ENCODE measurements around the gene CPAMD8. TPM values are rescaled to one million over a fixed set of nuclear protein-coding genes. Genes with fewer than 3 reads are reported as not detected.

CPAMD8 gene
- total RNA-seq, 1 donor from 2014 or later: 16.3 TPM

GRCh38 chr19:17061691-17062090 lies 35.1 kb upstream of the CPAMD8 start:
- peaks cover 36% of the 10 kb centered on the region for H3K36me3 Mint-ChIP-seq
- peaks cover 16% of the 10 kb centered on the region for H3K36me3 ChIP-seq
- no peak overlapping the region for H3K9ac ChIP-seq
- peaks cover 52% of the 10 kb centered on the region for H3K79me2 ChIP-seq (ENCODE audit: low read depth)
- H3K4me2 ChIP-seq: no peak overlapping the region
- no peak overlapping the region for H3K4me3 ChIP-seq
- peaks cover 6% of the 10 kb centered on the region for H4K20me1 ChIP-seq (ENCODE audit: low read depth)
- no peak overlapping the region for H3K27ac ChIP-seq
- DNase-seq (ENCODE audit: low spot score): no peak
- TF ChIP-seq CTCF (IDR thresholded peaks at IDR 0.05): no peak
- TF ChIP-seq EZH2 (IDR thresholded peaks at IDR 0.05): no peak
- TF ChIP-seq EZH2phosphoT487 (IDR thresholded peaks at IDR 0.05): no peak
- H2AFZ ChIP-seq (replicated peaks): no peak overlapping the region
- no peak overlapping the region for H3K4me3 Mint-ChIP-seq
- H3K9me3 Mint-ChIP-seq: peaks cover 3% of the 10 kb centered on the region
- H3K27me3 Mint-ChIP-seq (ENCODE audit: insufficient read depth, low read depth): no peaks in the 10 kb centered on the region
- H3K4me1 ChIP-seq: no peaks in the 10 kb centered on the region
- H3K9me3 ChIP-seq (ENCODE audit: low read depth): no peaks in the 10 kb centered on the region
- H3K27ac Mint-ChIP-seq: no peak overlapping the region
- H3F3A ChIP-seq (ENCODE audit: low read depth): no peaks in the 10 kb centered on the region
- no peaks in the 10 kb centered on the region for H3K27me3 ChIP-seq
- peaks cover 2% of the 10 kb centered on the region for H3K4me1 Mint-ChIP-seq

- no peak for TF ChIP-seq EZH2 (IDR thresholded peaks at IDR 0.05)
- TF ChIP-seq EZH2phosphoT487 (IDR thresholded peaks at IDR 0.05): no peak
- TF ChIP-seq CTCF (IDR thresholded peaks at IDR 0.05): no peak
- Mint-ChIP-seq H3K36me3 (peaks cover 34% of the 10 kb centered on the region), H3K27me3 (ENCODE audit: insufficient read depth, low read depth) (no peaks in the 10 kb centered on the region)
These were observed 34.6 kb upstream of the CPAMD8 start for GRCh38 chr19:17061205-17061604.

GRCh38 chr19:17060802-17061201 lies 34.2 kb upstream of the CPAMD8 start:
- H3K27me3 Mint-ChIP-seq (ENCODE audit: insufficient read depth, low read depth): no peaks in the 10 kb centered on the region
- Histone ChIP-seq H3K4me3 (no peak overlapping the region), H2AFZ (replicated peaks) (no peak overlapping the region), H3K27ac (no peak overlapping the region), H3K4me1 (no peaks in the 10 kb centered on the region), H3K9me3 (ENCODE audit: low read depth) (no peaks in the 10 kb centered on the region), H3K9ac (no peak overlapping the region), H3K4me2 (no peak overlapping the region), H3K36me3 (peaks cover 16% of the 10 kb centered on the region), H3F3A (ENCODE audit: low read depth) (no peaks in the 10 kb centered on the region), H4K20me1 (ENCODE audit: low read depth) (peaks cover 6% of the 10 kb centered on the region), H3K79me2 (ENCODE audit: low read depth) (peaks cover 43% of the 10 kb centered on the region), H3K27me3 (no peaks in the 10 kb centered on the region)
- H3K36me3 Mint-ChIP-seq: peaks cover 35% of the 10 kb centered on the region
- H3K27ac Mint-ChIP-seq: no peak overlapping the region
- peaks cover 3% of the 10 kb centered on the region for H3K9me3 Mint-ChIP-seq
- no peak overlapping the region for H3K4me3 Mint-ChIP-seq
- H3K4me1 Mint-ChIP-seq: peaks cover 2% of the 10 kb centered on the region
- TF ChIP-seq EZH2 (IDR thresholded peaks at IDR 0.05) (no peak), CTCF (IDR thresholded peaks at IDR 0.05) (no peak), EZH2phosphoT487 (IDR thresholded peaks at IDR 0.05) (no peak)
- no peak for DNase-seq (ENCODE audit: low spot score)

More at GRCh38 chr19:17061205-17061604, 34.6 kb upstream of the CPAMD8 start:
- no peaks in the 10 kb centered on the region for H3K4me1 ChIP-seq
- H3K36me3 ChIP-seq: peaks cover 16% of the 10 kb centered on the region
- peaks cover 3% of the 10 kb centered on the region for H3K9me3 Mint-ChIP-seq
- H3K4me2 ChIP-seq: no peak overlapping the region
- H3K9me3 ChIP-seq (ENCODE audit: low read depth): no peaks in the 10 kb centered on the region
- no peaks in the 10 kb centered on the region for H3K27me3 ChIP-seq
- no peak overlapping the region for H3K27ac ChIP-seq
- no peak overlapping the region for H3K9ac ChIP-seq
- no peak overlapping the region for H2AFZ ChIP-seq (replicated peaks)
- H3K27ac Mint-ChIP-seq: no peak overlapping the region
- H3K4me3 Mint-ChIP-seq: no peak overlapping the region
- H3F3A ChIP-seq (ENCODE audit: low read depth): no peaks in the 10 kb centered on the region
- H4K20me1 ChIP-seq (ENCODE audit: low read depth): peaks cover 6% of the 10 kb centered on the region
- no peak for DNase-seq (ENCODE audit: low spot score)
- peaks cover 47% of the 10 kb centered on the region for H3K79me2 ChIP-seq (ENCODE audit: low read depth)
- H3K4me1 Mint-ChIP-seq: peaks cover 2% of the 10 kb centered on the region
- no peak overlapping the region for H3K4me3 ChIP-seq
